GM23248 (cell line): ENCODE results near the gene PLD2.

Experiments
- EZH2 ChIP-seq: fragments of 200-600 bp; sonication (generic); IDR thresholded peaks from 2 replicates; pipeline ENCODE4 v1.6.1; 2018; ENCODE audit warnings: antibody characterized with exemption, mild to moderate bottlenecking; ENCODE audit not compliant: insufficient read depth, poor library complexity, severe bottlenecking
- EZH2phosphoT487 ChIP-seq: fragments of 200-600 bp; sonication (generic); IDR thresholded peaks from 2 replicates; pipeline ENCODE4 v1.6.1; 2018; ENCODE audit warnings: antibody characterized with exemption, moderate library complexity, mild to moderate bottlenecking, low read depth; ENCODE audit not compliant: insufficient read depth

DNA sequence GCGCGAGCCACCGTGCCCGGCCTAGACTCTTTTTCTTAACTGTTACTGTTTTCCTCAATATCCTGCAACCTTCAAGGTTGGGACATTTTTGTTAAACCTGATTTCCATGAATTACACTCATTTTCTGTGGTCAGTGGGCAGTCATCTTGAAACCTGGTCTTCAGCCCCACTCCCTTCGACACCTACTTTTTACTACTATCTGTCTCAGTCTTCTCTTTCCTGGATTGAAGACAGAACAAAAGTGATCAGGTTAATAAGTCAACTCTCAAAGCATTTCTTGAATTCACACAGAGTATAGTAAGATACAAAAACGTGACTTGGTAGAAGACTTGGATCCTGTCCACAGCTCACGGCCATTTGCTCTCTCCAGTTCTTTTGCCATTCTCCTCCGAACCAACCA, 32.3 kb downstream of the PLD2 start:
- TF ChIP-seq EZH2 (no peak), EZH2phosphoT487 (no peak)
